A549 (cell line): Measurements from ENCODE around the gene STAT4. TPM values are rescaled to one million over a fixed set of nuclear protein-coding genes. Genes with fewer than 3 reads are reported as not detected.

Source experiments
- ATAC-seq, 2 experiments: fragments of 200-7000 bp in 1 of 2; fragments of >200 bp in 1 of 2; cut with Nextera tagmentation in 1 of 2; cut with Tn5 transposase in 1 of 2; 3 replicates each; pipeline versions ENCODE4 v1.8.0 to v1.9.1; 2018 to 2020; ENCODE audit warnings: mild to moderate bottlenecking in 1 of 2, moderate library complexity in 1 of 2
- CTCF ChIA-PET: fragments of 300-600 bp; sonication (Branson Sonifier 250); formaldehyde crosslinking; extraction: SDS; loops from one replicate; lab custom pipeline; 2021; ENCODE audit warnings: antibody characterized with exemption, inconsistent platforms; lab: Yijun Ruan, JAX
- POLR2A ChIA-PET: fragments of 350-600 bp; formaldehyde crosslinking; extraction: SDS; loops from one replicate; lab custom pipeline; 2021; ENCODE audit warnings: antibody characterized with exemption, inconsistent platforms; lab: Yijun Ruan, JAX
- DNase-seq, 2 experiments: peaks; one replicate each; pipeline versions ENCODE4 v3.0.0 to v3.0.0-alpha.2; 2011 to 2016; ENCODE audit warnings: low read depth in 1 of 2, low spot score in 1 of 2
- FAIRE-seq: peaks from 2 replicates; lab custom pipeline; 2011; peaks lifted over from hg19 to GRCh38; lab: Jason Lieb, UNC
- H3K27ac ChIP-seq, 2 experiments: fragments of >200 bp; sonication (Bioruptor Twin); formaldehyde crosslinking; 3 replicates each; pipeline ENCODE4 v1.5.1; 2016 to 2017
- H3K4me1 ChIP-seq: fragments of >200 bp; sonication (Bioruptor Twin); formaldehyde crosslinking; 3 replicates; pipeline ENCODE4 v1.6.1; 2016
- H3K4me2 ChIP-seq: fragments of >200 bp; sonication (Bioruptor Twin); formaldehyde crosslinking; 3 replicates; pipeline ENCODE4 v1.6.1; 2016
- H3K4me3 ChIP-seq: fragments of >200 bp; sonication (Bioruptor Twin); formaldehyde crosslinking; 3 replicates; pipeline ENCODE4 v1.5.1; 2016
- H3K9me3 ChIP-seq: fragments of >200 bp; sonication (Bioruptor Twin); formaldehyde crosslinking; 3 replicates; pipeline ENCODE4 v1.6.1; 2016
- CEBPB ChIP-seq, 2 experiments: fragments of >200 bp in 1 of 2; sonication (Bioruptor Twin) in 1 of 2; formaldehyde crosslinking in 1 of 2; IDR thresholded peaks; 2 replicates each; pipeline ENCODE4 v1.6.1; 2012 to 2016
- EHMT2 ChIP-seq: fragments of 200-600 bp; sonication (generic); IDR thresholded peaks from 2 replicates; pipeline ENCODE4 v1.6.1; 2016; ENCODE audit warnings: antibody characterized with exemption, low read depth, mild to moderate bottlenecking, moderate library complexity
- EP300 ChIP-seq, 2 experiments: fragments of >200 bp; sonication (Bioruptor Twin); formaldehyde crosslinking; IDR thresholded peaks; 2 replicates in 1 of 2; 3 replicates in 1 of 2; pipeline ENCODE4 v1.6.1; 2016 to 2017
- FOSB ChIP-seq: fragments of 250-450 bp; sonication (Bioruptor Pico); IDR thresholded peaks from 2 replicates; pipeline ENCODE4 v1.5.0; 2020; ENCODE audit warnings: mild to moderate bottlenecking, moderate library complexity
- FOSL2 ChIP-seq, 2 experiments: fragments of 450-650 bp in 1 of 2; fragments of >200 bp in 1 of 2; sonication (Bioruptor Twin) in 1 of 2; formaldehyde crosslinking; IDR thresholded peaks; 2 replicates each; pipeline versions ENCODE4 v1.5.0 to v1.6.1; 2016 to 2020; ENCODE audit warnings: mild to moderate bottlenecking in 1 of 2, moderate library complexity in 1 of 2
- GATA3 ChIP-seq: IDR thresholded peaks from 2 replicates; pipeline ENCODE4 v1.6.1; 2012; ENCODE audit warnings: borderline replicate concordance
- HDAC2 ChIP-seq: fragments of 200-600 bp; sonication (generic); IDR thresholded peaks from 2 replicates; pipeline ENCODE4 v1.6.1; 2016
- HMGXB4 ChIP-seq: fragments of 250-450 bp; sonication (Bioruptor Pico); IDR thresholded peaks from 2 replicates; pipeline ENCODE4 v1.5.0; 2021; ENCODE audit warnings: mild to moderate bottlenecking, moderate library complexity, borderline replicate concordance
- HOXB13 ChIP-seq: fragments of 250-450 bp; sonication (Bioruptor Pico); IDR thresholded peaks from 2 replicates; pipeline ENCODE4 v1.5.0; 2020; ENCODE audit warnings: low read depth, mild to moderate bottlenecking, moderate library complexity
- HOXB5 ChIP-seq: fragments of 250-450 bp; sonication (Bioruptor Pico); IDR thresholded peaks from 2 replicates; pipeline ENCODE4 v1.5.0; 2020; ENCODE audit warnings: mild to moderate bottlenecking, moderate library complexity
- JUN ChIP-seq, 2 experiments: fragments of >200 bp; sonication (Bioruptor Twin); formaldehyde crosslinking; IDR thresholded peaks; 2 replicates in 1 of 2; 3 replicates in 1 of 2; pipeline ENCODE4 v1.6.1; 2016 to 2017
- JUNB ChIP-seq: fragments of >200 bp; sonication (Bioruptor Twin); formaldehyde crosslinking; IDR thresholded peaks from 2 replicates; pipeline ENCODE4 v1.6.1; 2016
- MAX ChIP-seq: IDR thresholded peaks from 2 replicates; pipeline ENCODE4 v1.6.1; 2012
- MAZ ChIP-seq: fragments of 150-350 bp; IDR thresholded peaks from 2 replicates; pipeline ENCODE4 v1.6.1; 2014; ENCODE audit warnings: antibody characterized with exemption, low read depth, low read length, borderline replicate concordance
- POLR2A ChIP-seq: IDR thresholded peaks from 2 replicates; pipeline ENCODE4 v1.6.1; 2012; ENCODE audit warnings: mild to moderate bottlenecking, low read length
- RCOR1 ChIP-seq: fragments of 150-350 bp; IDR thresholded peaks from 2 replicates; pipeline ENCODE4 v1.6.1; 2014; ENCODE audit warnings: antibody characterized with exemption, low read length, low read depth
- RFX5 ChIP-seq: fragments of 450-650 bp; IDR thresholded peaks from 2 replicates; pipeline ENCODE4 v1.7.1; 2014; ENCODE audit warnings: antibody characterized with exemption, mild to moderate bottlenecking, moderate library complexity
- TFCP2L1 ChIP-seq: fragments of 250-450 bp; sonication (Bioruptor Pico); IDR thresholded peaks from 2 replicates; pipeline ENCODE4 v1.5.0; 2021; ENCODE audit warnings: mild to moderate bottlenecking
- ZSCAN20 ChIP-seq: fragments of 250-450 bp; sonication (Bioruptor Pico); IDR thresholded peaks from 2 replicates; pipeline ENCODE4 v1.8.0; 2022; ENCODE audit warnings: mild to moderate bottlenecking, moderate library complexity
- WGBS: methylation state at CpG from one replicate; pipeline ENCODE4 v1.1.6; 2017; ENCODE audit errors: missing lambda C conversion rate; 5-methylcytosine and 5-hydroxymethylcytosine counted together
- polyA plus RNA-seq, 4 experiments: library from polyadenylated mRNA; depleted of rRNA in 3 of 4; stranded (reverse); fragments of >200 nt; fragmentation: RNase III in 1 of 4; extraction: RNeasy Plus Mini Kit Qiagen cat#74134 plus additional on column Dnase treatment in 1 of 4; gene quantifications; 2 replicates in 3 of 4; 3 replicates in 1 of 4; pipeline ENCODE4 v1.2.3, GENCODE V29; 2011 to 2017

Gene STAT4
- polyA plus RNA-seq, 2 of the 4 experiments (the other 2 are of a cell fraction) = 11.6 to 34.4 TPM

GRCh38 chr2:191171286-191171685, 20.5 kb upstream of the STAT4 start:
- Histone ChIP-seq H3K4me3 (no peak overlapping the region; the same call in 2 of the 3 replicates), H3K27ac (peak overlapping the region; percentile 94 to 95), H3K9me3 (no peaks in the 10 kb centered on the region), H3K4me2 (peak overlapping the region; percentile 69), H3K4me1 (peaks cover 92% of the 10 kb centered on the region)
- ChIA-PET CTCF (interaction anchor here (0.6 to 11.8 kb wide), 6 partner anchors 16 to 336 kb away, joined by 3 to 172 read pairs (median 8); no protein-coding TSS in a partner anchor), POLR2A (interaction anchor here (0.9 to 1.8 kb wide), 6 partner anchors 48 to 157 kb away, joined by 3 to 11 read pairs (median 4); partner anchors contain the start of gene MYO1B)
- DNase-seq (no peak), ATAC-seq (no peak; a peak in 2 of 6 replicates), FAIRE-seq (no peak)
- 5% methylated on average over 2 of the region's 2 CpGs for WGBS
- TF ChIP-seq FOSB = no peak
- no peak for TF ChIP-seq TFCP2L1 (CRISPR knock-in tag)
- TF ChIP-seq MAZ = no peak
- TF ChIP-seq POLR2A = no peak

GRCh38 chr2:191170773-191171172, 20.0 kb upstream of the STAT4 start:
- FAIRE-seq (no peak), ATAC-seq (no peak), DNase-seq (no peak)
- H3K27ac ChIP-seq = peak overlapping the region; percentile 94 to 95
- H3K4me2 ChIP-seq = peak overlapping the region; percentile 69
- ChIA-PET CTCF (interaction anchor here (0.6 to 11.8 kb wide), 6 partner anchors 15 to 336 kb away, joined by 3 to 172 read pairs (median 8); no protein-coding TSS in a partner anchor), POLR2A (interaction anchor here (0.6 to 1.8 kb wide), 5 partner anchors 74 to 174 kb away, joined by 3 to 5 read pairs (median 4); partner anchors contain the start of gene MYO1B)
- 2% methylated on average over 3 of the region's 3 CpGs for WGBS
- H3K4me3 ChIP-seq = no peak overlapping the region
- TF ChIP-seq JUN (IDR thresholded peaks at IDR 0.05) (0 out of 5 replicates have a peak, but pooled peaks of 1 of the 2 experiments have one; percentile 23), MAZ (no peak), GATA3 (no peak), FOSL2 (IDR thresholded peaks at IDR 0.05) (no peak), FOSL2 (CRISPR knock-in tag; IDR thresholded peaks at IDR 0.05) (peak; percentile 73)
- H3K4me1 ChIP-seq = peaks cover 92% of the 10 kb centered on the region
- H3K9me3 ChIP-seq = no peaks in the 10 kb centered on the region

- Histone ChIP-seq H3K9me3 (no peaks in the 10 kb centered on the region), H3K4me1 (peaks cover 94% of the 10 kb centered on the region), H3K4me2 (peak overlapping the region; percentile 69), H3K4me3 (peak overlapping the region; percentile 10; the same call in 1 of the 3 replicates), H3K27ac (peak overlapping the region; percentile 94 to 95)
- ChIA-PET POLR2A (interaction anchor here (0.6 to 1.5 kb wide), 2 partner anchors 48 to 174 kb away, joined by 4 to 8 read pairs; no protein-coding TSS in a partner anchor), CTCF (interaction anchor here (0.8 to 11.8 kb wide), 5 partner anchors 15 to 351 kb away, joined by 3 to 172 read pairs (median 13); no protein-coding TSS in a partner anchor)
- peak in 1 of 2 experiments; percentile 78 for DNase-seq
- no peak for TF ChIP-seq TFCP2L1 (CRISPR knock-in tag)
- peak; percentile 58 for TF ChIP-seq JUNB
- no peak for TF ChIP-seq HMGXB4 (CRISPR knock-in tag)
- no peak for TF ChIP-seq FOSL2 (IDR thresholded peaks at IDR 0.05)
- peak; percentile 11; the same call in 1 of the 2 replicates for TF ChIP-seq FOSL2 (CRISPR knock-in tag; IDR thresholded peaks at IDR 0.05)
- peak; percentile 100 for TF ChIP-seq GATA3
- TF ChIP-seq MAX = peak; percentile 27; the same call in 1 of the 2 replicates
- TF ChIP-seq CEBPB (IDR thresholded peaks at IDR 0.05) = peak in 1 of 2 experiments; percentile 83; a peak in 2 of 4 replicates
- TF ChIP-seq RCOR1 = no peak
- peak; percentile 61 to 86; a peak in 3 of 5 replicates for TF ChIP-seq EP300 (IDR thresholded peaks at IDR 0.05)
- TF ChIP-seq RFX5 = peak; percentile 81
- no peak for TF ChIP-seq HOXB5 (CRISPR knock-in tag)
- TF ChIP-seq ZSCAN20 = no peak
- no peak for TF ChIP-seq HDAC2
- no peak for TF ChIP-seq HOXB13
- TF ChIP-seq EHMT2 = no peak
- peak in 1 of 2 experiments; percentile 44; a peak in 3 of 6 replicates for ATAC-seq
- no peak for FAIRE-seq
- 11% methylated on average over 1 of the region's 1 CpG for WGBS
Measured at GRCh38 chr2:191170301-191170636, 19.5 kb upstream of the STAT4 start.
